SIG-M5 (cell line): ENCODE measurements around the gene TAS2R43.
"Not testable (repeated sequence)": the region's sequence is repeated elsewhere in the genome, so short reads cannot be mapped to it uniquely, and the experiment has no call there.

Experiments
- DNase-seq: peaks from one replicate; lab custom pipeline; 2025; lab: John Stamatoyannopoulos, UW

TAS2R43 gene, protein sequence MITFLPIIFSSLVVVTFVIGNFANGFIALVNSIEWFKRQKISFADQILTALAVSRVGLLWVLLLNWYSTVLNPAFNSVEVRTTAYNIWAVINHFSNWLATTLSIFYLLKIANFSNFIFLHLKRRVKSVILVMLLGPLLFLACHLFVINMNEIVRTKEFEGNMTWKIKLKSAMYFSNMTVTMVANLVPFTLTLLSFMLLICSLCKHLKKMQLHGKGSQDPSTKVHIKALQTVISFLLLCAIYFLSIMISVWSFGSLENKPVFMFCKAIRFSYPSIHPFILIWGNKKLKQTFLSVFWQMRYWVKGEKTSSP

DNA sequence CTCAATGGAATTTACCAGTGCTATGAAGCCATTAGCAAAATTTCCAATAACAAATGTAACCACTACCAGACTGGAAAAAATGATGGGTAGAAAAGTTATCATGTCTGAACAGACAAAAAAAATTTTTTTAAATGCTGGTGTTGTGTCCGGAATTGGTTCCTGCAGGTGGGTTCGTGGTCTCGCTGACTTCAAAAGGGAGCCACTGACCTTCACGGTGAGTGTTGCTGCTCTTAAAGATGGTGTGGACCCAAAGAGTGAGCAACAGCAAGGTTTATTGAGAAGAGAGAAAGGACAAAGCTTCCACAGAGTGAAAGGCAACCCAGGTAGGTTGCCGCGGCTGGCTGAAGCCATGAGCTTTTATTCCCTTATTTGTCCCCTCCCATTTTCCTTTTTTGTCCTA is at the start of gene TAS2R43:
Gene TAS2R43 (minus strand): TSS at position 186 of the 400 bp plus-strand sequence. CDS start 84 bp downstream, at position 102.
- DNase-seq, result no peak

DNA sequence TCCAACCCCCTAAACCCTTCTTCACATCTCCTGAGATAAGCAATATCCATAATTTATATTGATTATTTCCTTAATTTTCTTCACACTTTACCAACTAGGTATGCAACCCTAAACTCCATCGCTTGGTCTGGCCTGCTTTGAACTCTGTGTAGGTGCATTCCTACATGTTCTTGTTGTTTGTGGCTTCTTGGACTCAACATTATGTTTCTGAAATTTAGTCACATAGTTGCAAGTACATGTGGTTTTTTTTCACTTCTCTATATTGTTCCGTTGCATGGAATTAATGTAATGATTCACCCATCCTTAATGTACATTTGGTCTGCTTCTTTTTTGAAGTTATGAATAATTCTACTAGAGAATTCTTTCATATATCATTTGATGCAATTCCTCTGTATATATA is 44.0 kb upstream of the TAS2R43 start:
- no peak for DNase-seq

DNA sequence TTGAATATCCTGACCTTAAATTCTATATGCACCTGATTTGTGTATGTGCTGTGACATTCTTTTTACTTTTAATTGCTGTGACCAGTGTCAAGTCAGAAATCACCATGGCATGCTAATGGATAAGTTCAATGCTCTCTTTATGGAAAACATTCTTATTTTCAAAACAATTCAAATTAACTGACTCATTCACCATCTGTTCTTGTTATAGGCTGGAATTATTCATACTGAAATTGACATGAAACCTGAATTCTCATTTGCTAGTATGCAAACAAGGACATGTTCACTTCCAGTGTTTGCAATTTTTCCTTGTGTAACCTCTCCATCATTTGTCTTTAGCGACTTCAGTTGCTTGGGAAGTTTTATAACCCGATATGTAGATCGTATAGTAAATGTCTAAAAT is 42.2 kb upstream of the TAS2R43 start, which contains the start of gene TAS2R30:
Gene TAS2R30 (minus strand): TSS at position 340 of the 400 bp plus-strand sequence. CDS start 400 bp downstream, outside the sequence.
- no peak for DNase-seq

DNA sequence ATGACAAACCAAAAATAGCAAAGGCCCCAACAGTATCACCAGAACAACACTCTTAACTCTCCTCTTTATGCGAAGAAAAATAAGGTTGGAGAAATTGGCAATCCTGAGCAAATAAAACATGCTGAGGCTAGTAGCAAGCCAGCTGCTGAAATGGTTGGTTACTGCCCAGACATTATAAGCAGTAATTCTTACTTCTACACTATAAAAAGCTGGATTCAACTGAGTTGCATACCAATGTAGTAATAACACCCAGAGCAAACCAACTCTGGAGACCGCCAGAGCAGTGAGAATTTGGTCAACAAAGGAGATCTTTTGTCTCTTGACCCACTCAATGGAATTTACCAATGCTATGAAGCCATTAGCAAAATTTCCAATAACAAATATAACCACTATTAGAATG is 41.7 kb upstream of the TAS2R43 start:
- DNase-seq, result no peak

DNA sequence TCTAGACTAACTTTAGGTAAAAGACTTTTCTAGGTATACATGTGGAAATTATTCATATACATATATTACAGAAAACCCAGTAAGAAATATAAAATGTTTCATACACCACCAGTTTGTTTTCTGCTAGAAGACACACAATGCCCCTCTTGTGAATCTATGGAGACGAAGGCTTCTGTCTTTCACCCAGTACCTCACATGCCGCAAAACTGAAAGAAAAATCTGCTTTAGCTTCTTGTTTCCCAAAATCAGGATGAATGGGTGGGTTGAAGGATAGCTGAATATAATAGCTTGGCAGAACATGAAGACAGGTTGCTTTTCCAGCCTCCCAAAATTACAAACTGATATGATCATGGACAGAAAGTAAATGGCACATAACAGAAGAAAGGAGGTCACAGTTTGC is 41.0 kb upstream of the TAS2R43 start:
- DNase-seq, result no peak

DNA sequence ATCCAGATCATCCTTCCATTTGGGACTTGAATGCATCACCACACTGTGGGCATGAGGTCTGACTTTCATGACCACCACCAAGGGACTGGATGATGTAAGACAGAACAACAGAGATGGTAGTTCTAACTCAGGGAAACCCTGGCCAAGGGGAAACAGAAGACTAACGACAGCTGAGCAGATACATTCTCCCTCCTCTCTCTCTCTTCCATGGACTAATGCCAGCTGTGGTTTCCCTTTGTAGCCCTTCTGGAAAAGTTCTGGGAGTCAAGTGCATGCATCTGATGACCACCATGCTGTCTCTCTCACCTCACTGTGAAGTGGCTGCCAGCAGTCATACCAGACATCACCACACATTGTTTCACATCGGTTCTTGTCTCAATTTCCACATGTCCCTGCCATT is 38.9 kb upstream of the TAS2R43 start:
- no peak for DNase-seq

DNA sequence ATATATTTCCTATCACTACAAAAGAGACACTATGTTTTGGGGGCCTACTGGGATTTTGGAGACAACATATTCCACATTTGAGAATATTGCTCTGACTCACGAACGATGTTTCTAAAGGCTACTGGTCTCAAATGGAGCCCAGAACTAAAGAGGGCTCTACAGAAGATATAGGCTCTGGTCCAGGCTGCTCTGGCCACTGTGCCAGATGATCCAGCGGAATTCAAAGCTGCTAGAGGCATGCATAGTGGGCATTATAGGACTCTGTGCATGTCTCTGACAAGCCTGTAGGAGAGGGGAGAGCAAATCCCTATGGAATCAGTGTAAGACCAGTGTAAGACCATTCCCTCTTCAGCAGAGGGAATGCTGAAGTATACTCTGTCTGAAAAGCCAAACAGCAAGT is 38.3 kb upstream of the TAS2R43 start:
- no peak for DNase-seq

DNA sequence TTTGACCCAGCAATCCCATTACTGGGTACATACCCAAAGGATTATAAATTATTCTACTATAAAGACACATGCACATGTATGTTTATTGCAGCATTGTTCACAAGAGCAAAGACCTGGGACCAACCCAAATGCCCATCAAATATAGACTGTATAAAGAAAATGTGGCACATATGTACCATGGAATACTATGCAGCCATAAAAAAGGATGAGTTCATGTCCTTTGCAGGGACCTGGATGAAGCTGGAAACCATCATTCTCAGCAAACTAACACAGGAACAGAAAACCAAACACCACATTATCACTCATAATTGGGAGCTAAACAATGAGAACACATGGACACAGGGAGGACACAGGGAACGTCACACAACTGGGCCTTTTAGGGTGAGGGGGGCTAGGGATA is 22.0 kb upstream of the TAS2R43 start:
- DNase-seq, result not testable (repeated sequence)

DNA sequence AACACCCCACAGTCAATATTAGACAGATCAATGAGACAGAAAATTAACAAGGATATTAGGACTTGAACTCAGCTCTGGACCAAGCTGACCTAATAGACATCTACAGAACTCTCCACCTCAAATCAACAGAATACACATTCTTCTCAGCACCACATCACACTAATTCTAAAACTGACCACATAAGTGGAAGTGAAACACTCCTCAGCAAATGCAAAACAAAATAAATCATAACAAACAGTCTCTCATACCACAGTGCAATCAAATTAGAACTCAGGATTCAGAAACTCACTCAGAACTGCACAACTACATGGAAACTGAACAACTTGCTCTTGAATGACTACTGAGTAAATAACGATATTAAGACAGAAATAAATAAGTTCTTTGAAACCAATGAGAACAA is 19.1 kb upstream of the TAS2R43 start:
- DNase-seq, result not testable (repeated sequence)

DNA sequence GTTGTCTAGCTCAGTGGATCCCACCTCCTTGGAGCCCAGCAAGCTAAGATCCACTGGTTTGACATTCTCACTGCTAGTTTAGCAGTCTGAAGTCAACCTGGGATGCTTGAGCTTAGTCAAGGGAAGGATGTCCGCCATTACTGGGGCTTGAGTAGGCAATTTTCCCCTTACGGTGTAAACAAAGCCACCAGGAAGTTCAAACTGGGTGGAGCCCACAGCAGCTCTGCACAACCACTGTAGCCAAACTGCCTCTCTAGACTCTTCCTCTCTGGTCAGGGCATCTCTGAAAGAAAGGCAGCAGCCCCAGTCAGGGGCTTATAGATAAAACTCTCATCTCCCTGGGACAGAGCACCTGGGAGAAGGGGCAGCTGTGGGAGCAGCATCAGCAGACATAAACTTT is 16.7 kb upstream of the TAS2R43 start:
- DNase-seq, result no peak

DNA sequence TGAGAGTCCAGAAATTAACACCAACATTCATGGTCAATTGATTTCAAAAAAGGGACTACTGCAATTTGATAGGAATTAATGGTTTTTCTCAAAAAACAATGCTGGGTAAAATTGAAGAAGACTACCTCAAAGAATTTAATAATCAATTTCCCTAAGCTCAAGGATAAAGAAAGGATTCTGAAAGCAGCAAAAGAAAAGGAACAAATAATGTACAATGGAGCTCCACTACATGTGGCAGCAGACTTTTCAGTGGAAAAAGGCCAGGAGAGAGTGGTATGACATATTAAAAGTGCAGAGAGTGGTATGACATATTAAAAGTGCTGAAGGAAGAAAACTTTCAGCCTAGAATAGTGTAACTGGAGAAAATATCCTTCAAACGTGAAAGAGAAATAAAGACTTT is 15.6 kb upstream of the TAS2R43 start:
- DNase-seq, result no peak

DNA sequence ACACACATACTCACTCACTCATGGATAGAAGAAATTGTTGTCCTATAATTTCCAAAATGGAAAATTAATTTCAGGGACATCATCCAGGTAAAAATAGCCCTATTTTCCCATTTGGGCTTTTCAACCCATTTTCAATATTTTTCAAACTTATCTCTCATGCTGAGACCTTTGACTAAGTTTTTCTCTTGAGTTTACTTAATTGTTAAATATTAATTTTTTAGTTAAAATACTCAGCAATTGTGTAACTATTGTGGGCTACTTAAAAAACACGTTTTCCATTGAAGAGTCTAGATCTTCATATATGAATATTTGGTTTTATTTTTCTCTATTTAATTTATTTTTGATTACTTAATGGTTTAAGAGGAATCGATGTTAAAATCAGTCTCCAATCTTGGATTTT is 14.2 kb upstream of the TAS2R43 start:
- DNase-seq, result no peak

DNA sequence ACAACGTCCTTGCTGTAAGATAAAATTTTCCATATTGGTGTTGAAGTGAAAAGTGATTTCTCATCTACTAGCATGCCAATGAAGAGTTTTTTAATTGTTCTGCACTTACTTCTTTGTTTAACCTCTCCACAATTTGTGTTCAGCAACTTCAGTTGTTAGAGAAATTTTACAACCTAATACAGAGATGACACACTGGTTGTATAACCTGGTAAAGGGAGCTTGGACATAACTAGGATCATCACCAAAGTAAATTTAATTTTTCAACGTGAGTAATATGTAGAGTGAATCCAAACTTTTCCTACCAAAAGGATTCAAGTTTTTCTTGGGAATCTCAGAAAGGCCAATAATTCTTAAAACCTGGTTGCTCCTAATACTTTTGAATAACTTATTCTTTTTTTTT is 13.4 kb upstream of the TAS2R43 start:
- no peak for DNase-seq

DNA sequence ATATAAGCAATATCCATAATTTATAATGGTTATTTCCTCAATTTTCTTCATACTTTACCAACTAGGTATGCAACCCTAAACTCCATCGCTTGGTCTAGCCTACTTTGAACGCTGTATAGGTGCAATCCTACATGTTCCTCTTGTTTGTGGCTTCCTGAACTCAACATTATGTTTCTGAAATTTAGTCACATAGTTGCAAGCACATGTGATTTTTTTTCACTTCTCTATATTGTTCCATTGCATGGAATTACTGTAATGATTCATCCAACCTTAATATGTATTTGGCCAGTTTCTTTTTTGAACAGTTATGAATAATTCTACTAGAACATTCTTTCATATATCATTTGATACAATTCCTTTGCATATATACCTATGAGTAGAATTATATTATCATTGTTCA is 2.8 kb upstream of the TAS2R43 start:
- DNase-seq, result not testable (repeated sequence)

DNA sequence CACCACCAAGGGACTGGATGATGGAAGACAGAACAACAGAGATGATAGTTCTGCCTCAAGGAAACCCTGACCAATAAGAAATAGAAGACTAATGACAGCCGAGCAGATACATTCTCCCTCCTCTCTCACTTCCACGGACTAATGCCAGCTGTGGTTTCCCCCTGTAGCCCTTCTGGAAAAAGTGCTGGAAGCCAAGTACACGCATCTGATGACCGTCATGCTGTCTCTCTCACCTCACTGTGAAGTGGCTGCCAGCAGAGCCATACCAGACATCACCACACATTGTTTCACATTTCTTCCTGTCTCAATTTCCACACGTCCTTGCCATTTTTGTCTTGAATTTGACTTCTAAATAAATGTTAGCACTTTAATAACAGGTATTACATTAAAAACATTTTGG is 2.9 kb downstream of the TAS2R43 start:
- no peak for DNase-seq

DNA sequence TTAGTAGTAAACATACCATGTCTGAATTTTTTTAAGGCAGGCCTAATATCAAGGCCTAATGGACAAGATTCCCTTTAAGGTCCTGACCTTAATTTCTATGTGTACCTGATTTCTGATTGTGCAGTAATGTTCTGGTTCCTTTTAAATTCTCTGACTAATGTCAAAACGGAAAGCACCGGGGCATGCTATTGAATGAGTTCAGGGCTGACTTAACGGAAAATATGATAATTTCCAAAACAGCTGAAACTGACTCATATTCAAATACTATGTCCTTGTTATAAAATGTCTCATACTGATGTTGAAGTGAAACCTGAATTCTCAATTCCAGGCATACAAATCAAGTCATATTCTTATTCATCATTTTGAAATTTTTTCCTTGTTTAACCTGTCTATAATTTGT is 6.7 kb downstream of the TAS2R43 start:
- DNase-seq, result no peak

DNA sequence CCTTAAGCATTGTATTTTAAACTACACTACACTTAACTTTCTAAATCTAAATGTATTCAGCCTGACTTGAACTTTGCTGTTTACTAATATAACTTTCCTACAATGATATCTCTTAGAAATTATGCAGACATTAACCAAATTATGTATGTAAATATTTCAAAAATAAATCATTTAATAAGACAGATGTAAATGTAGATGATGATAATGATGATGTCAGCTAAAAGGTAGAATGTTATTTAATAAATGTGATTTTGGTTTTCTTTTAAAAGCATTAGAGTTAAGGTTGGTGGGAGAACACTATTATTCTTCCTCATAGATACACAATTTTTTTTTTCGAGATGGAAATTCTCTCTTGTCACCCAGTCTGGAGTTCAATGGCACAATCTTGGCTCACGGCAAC is 10.1 kb downstream of the TAS2R43 start:
- no peak for DNase-seq

DNA sequence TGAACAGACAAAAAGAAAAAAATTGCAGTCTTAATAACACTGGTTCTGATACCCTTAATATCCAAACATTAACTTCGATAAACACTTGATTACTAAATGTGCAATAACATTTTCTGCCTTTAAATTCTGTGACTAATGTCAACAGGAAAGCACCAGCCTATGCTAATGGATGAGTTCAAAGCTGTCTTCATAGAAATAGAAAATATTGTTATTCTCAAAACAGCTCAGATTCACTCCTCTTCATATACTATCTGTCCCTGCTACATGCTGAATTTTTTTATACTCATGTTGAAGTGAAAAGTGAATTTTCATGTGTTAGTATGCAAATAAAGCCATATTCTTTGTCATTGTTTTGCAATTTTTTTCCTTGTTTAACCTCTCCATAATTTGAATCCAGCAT is 13.9 kb downstream of the TAS2R43 start:
- DNase-seq, result no peak

DNA sequence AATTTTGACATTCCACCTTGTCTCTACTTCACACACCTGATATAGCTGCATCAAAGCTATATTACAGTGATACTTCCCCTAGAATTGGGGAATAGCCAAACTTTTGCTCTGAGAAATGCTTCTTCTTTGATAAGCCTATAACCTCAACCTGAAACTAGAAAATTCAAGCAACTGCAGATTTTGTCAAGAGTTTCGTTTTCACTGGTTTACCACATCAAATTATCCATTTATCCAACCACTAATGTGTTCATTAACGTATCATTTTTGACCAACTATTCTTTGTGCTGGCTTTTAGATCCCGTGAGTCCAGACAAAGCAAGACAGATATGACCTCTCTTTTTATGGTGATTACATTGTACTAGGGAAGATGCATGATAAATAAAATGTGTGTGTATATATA is 16.5 kb downstream of the TAS2R43 start:
- no peak for DNase-seq

DNA sequence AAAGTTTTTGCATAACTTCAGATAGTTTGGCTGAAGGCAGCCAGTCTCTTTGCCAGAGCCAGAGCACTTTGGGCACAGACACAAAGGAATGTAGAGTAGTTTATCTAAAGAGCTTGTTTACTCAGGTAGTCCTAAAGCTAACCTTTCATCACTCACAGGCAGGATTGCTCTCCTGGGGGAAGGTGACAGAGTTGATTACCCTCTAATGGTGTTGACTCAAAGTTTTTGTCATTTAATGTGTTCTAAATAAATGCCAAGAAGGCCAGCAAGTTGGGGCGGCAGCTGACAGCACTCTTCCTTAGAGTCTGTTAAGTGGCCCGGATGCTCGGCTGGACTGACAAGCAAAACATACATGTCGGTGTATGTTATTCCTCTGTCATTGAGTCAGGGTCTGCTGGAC is 20.7 kb downstream of the TAS2R43 start:
- no peak for DNase-seq

DNA sequence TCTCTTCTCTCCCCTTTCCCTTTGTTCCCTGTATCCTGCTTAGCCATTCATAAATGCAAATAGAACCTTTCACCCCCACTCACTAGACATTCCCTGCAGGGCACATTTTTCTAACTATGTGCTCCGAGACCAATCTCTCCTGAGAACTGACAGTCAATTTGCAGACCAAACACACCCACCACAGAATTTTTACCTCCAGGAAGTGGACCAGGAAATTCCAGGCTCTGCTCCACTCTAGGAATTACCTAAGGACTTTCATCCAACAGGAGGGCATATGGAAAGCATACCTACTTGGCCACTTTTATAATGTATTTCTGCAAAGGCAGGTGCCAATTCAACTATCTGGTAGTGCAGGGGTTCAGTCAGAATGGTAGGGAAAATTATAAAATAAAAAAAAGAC is 21.1 kb downstream of the TAS2R43 start:
- no peak for DNase-seq

DNA sequence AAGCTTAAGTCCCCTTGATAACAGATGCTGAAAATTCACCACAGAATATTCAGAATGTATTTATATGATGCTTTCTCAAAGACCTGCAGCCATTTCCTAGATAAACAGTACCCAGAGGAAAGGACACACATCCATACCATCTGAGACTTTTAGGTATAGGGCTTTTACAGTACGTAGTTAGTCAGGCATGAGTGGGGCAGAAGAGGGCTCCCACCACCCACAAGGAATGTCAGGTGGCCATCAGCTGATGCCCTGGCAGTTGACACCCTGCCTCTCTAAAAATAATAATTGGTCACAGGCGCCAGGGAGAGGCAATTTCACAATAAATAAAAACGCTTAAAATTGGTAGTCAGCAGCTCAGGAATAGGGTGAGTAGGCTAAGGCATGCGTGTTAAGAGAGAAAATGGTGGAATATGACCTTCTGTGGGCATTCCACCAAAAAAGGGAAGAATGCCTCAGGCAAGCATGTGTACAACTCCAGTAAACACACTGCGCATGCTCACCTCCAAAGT is 22.2 kb downstream of the TAS2R43 start:
- no peak for DNase-seq

DNA sequence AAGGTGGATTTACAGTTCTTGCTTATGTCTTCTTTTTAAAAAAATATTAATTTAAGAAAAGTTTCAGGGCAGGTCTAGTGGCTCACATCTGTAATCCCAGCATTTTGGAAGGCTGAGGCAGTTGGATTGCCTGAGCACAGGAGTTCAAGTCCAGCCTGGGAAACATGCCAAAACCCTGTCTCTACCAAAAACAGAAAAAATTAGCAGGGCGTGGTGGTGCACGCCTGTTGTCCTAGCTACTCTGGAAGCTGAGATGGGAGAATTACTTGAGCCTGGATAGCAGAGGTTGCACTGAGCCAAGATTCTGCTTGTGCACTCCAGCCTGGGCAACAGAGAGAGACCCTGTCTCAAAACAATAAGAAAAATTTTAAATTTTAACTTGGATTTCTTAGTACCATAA is 24.6 kb downstream of the TAS2R43 start:
- no peak for DNase-seq

DNA sequence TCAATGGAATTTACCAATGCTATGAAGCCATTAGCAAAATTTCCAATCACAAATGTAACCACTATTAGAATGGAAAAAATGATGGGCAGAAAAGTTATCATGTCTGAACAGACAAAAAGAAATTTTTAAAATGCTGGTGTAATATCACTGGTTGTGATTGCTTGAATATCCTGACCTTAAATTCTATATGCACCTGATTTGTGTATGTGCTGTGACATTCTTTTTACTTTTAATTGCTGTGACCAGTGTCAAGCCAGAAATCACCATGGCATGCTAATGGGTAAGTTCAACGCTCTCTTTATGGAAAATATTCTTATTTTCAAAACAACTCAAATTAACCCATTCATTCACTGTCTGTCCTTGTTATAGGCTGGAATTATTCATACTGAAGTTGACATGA is 29.9 kb downstream of the TAS2R43 start, which contains the start of gene TAS2R46:
Gene TAS2R46 (minus strand): TSS at position 101 of the 400 bp plus-strand sequence. CDS start 0 bp downstream, at position 101.
- DNase-seq, result not testable (repeated sequence)
